Activated CD4-positive, alpha-beta T cell treated with anti-CD3 and anti-CD28 coated beads, Interleukin-10, Interleukin-2, amounts not matched to agents 100 ng/mL and 50 ng/mL, durations not matched to agents 16 hours and 8 hours (primary cell): Measurements from ENCODE around the gene CNTN2.

Experiments
- DNase-seq: peaks from one replicate; pipeline ENCODE4 v3.0.0-alpha.2; 2020

Gene CNTN2

GRCh38 chr1:205074513-205074912 is 31.5 kb downstream of the CNTN2 start:
- DNase-seq = no peak

GRCh38 chr1:205075642-205076155 is 32.7 kb downstream of the CNTN2 start:
- DNase-seq = no peak

DNA sequence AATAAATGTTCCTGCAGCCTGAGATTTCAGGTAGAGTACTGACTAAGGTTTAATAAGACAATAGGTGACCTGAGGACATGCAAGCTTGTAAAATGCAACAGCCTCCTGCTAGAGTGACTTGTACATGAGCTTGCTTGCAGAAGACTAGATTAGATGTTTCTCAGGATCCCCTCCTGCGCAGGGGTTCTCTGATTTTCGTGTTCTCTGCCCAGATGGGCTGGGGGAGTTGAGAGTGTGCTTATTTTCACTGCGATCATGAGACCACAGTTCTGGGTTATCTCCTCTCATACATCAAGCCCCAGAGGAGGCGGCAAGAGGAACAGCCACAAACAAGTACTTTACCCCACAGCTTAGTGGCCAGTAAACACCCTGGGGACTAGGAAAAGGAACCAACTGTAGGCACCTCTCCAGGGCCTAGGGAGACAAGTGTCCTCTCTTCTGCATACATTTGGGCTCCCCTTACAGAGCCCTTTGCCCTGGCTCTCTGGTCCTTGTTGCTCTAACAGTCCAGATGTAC is 33.3 kb downstream of the CNTN2 start:
- no peak for DNase-seq

DNA sequence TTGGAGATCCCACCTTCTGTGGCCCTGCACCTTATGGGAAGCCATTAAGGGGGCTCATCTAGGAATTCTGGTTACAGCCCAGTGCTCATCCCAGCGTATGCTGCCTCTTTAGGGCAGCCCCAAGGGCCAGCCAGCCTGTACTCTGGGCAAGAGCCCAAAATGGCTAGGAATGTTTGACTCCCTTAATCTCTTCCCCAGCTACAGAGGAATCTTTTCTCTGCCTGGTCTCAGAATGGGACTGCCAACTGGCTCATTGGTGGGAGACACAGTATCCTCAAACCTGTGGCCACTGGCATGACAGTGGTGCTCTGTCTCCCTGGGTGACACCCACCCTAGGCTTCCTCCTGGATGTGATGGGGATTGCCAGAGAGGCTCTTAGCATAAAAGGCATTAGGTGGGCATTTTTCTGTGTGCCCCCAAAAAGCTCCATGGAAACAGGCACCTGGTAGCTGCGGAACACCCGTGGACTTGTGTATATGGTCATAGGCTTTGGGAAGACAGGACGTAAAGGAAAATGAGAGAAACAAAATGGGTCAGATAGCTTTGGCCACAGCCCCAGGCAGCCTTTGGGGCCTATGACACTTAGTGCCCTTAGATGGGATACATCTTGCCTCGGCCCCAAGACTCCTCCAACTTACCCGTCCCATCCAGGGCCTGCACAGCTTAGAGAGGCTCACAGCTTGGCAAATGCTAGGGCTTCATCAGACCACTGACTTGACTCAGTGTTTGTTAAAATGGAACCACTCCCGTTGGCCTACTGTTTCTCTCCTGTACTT is 34.3 kb downstream of the CNTN2 start:
- DNase-seq = no peak

DNA sequence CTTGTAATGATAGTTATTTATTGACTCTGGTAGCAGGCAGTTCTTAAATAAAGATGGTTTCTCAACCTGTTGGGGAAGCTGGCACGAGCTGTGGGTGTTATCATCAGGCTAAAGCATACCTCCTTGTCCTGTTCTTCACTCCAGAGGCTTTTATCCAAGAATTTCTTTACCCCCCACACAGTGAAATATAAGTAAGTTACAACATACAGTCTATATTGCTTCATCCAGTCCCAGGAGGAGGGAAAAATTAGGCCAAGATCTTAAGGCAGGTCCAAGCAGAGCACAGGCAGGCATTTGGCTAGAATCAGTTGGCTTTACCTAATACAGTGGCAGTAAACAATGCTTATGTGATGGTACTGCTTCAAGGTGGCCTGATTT is 34.9 kb downstream of the CNTN2 start:
- no peak for DNase-seq

DNA sequence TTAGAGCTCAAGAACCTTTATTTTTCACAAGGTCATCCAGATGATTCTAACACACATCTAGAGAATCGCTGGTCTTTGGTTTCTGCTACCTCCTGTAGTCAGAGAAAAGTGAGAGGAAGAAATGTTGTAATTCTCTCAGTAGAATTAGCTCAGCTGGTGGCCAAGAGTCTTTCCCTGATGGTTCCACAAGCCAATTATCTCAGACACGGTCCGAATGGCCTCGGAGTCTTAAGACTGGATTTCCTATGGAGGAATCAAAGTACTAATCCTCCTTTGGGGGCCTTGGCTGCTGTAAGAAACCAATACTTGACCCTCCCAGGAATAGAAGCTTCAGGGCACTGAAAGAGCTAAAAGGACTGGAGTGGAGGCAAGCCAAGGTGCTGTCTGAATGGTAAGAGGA is 39.4 kb downstream of the CNTN2 start:
- DNase-seq = no peak

DNA sequence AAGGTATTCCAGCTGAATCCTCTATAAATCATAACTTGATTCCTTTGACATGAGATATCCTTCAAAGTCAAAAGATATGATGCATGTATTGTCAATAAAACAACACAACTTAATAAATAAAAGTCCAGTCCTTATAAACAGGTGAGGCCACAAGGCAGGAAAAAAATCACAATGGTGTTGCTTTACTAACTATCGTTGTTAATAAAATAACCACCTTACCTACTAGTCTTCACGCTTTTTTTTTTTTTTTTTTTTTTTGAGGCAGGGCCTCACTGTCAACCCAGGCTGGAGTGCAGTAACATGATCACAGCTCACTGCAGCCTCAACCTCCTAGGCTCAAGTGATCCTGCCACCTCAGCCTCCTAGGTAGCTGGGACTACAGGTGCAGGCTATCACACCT is 41.3 kb downstream of the CNTN2 start, which contains the start of gene TMEM81:
TMEM81 (minus strand) TSS at position 101 of the 400 bp plus-strand sequence. CDS start 140 bp downstream, outside the sequence.
- DNase-seq = no peak

- no peak for DNase-seq
Measured at GRCh38 chr1:205088341-205088740, 45.3 kb downstream of the CNTN2 start.

DNA sequence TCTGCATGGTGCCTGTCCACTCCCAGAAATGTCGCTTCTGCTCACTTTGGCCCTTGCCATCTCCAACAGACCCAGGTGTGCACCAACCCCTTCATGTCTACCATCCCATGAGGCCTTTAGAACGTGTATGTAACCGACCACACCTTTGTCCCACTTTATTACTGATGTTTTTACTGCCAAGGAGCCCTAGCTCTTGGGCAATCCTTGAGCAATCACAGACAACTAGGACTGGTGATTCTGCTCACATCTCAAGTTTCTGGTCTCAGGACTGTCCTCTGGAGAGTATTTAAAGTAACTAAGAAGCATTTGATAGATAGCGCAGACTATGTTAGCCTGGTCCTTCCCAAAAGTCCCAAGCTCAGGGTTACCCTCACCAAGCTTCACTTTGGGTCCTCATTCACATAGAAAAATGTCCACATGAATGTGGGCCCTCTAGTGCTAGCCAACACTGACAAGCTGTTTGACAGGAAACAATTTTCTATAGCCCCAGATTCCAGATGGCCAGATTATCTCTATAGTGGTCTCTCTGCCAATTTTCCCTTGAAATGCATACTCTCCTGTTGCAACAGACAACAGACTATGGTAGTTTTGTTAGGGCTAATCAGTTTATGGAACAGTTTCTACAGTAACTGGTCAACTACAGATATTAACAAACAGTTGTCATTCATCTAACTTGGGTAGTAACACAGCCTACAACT is 48.2 kb downstream of the CNTN2 start:
- no peak for DNase-seq

GRCh38 chr1:205095422-205095821 is 52.4 kb downstream of the CNTN2 start:
- DNase-seq = no peak

DNA sequence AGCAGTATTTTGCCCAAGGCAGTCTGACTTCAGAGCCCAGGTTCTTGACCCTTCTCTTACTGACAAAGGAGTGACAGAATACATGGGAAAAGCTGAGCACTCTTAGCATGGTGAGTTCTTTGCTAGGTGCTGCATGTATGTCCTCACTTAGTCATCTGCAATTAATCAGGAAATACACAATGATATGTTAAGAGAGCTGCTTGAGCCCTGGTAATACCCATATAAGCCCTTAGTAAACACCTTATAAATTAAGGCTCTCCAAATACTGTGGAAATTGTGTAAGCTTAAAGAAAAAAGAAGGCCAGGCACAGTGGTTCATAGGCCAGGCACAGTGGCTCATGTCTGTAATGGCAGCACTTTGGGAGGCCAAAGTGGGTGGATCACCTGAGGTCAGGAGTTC is 55.2 kb downstream of the CNTN2 start:
- DNase-seq = no peak

DNA sequence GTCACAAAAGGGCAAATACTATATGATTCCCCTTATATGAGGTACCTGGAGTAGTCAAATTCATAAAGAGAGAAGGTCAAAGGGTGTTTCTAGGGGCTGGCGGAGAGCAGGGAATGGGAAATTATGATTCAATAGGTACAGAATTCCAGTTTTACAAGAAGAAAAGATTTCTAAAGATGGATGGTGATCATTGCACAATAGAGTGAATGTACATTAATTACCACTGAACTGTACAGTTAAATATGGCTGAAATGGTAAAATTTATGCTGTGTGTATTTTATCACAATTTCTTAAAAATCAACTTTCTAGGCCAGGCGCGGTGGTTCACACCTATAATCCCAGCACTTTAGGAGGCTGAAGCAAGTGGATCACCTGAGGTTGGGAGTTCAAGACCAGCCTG is 59.4 kb downstream of the CNTN2 start:
- no peak for DNase-seq

DNA sequence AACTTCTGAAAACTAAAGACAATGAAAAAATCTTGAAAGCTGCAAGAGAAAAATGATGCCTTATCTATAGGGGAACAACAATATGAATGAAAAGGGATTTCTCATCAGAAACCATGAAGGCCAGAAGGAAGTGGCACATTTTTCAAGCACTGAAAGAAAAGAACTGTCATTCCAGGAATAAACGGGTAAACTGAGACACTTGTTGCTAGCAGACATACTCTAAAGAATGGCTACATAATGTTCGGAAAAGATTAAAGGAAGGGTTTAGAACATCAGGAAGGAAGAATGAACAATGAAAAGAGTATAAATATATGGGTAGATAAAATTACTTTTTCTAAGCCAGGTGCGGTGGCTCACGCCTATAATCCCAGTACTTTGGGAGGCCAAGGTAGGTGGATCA is 64.3 kb downstream of the CNTN2 start:
- DNase-seq = no peak

DNA sequence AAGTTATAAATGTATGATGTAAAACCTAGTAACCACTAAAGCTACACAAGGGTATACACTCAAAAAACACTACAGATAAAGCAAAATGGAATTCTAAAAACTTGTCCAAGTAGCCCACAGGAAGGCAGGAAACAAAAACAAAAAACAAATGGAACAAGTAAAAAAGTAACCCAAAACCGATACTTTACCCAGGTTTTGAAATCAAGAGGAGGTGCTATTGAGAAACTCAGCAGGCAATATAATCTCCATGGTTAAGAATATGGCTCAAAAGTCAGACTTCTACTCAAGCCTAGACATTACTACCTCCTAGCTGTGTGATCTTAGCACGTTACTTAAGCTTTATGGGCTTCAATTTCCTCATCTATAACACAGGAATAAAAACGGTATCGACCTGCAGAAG is 65.5 kb downstream of the CNTN2 start:
- no peak for DNase-seq

DNA sequence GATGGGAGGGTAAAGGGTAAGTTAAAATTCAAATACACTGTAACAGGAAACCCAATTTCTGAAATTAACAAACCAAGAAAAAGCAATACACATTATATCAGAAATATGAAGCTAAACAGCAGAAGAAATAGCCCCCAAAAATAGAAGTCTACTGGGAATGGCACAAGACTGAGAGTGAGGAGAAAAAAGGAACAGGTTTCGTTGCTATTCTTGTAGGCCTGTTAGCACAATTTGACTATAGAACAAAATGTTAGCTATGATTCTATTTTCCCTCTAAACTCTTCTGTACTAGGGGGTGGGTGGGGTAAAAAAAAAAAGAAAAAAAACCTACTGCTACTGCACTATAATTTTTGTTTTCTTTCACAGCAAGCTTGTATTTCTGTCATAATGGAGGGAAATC is 66.3 kb downstream of the CNTN2 start:
- DNase-seq = no peak

DNA sequence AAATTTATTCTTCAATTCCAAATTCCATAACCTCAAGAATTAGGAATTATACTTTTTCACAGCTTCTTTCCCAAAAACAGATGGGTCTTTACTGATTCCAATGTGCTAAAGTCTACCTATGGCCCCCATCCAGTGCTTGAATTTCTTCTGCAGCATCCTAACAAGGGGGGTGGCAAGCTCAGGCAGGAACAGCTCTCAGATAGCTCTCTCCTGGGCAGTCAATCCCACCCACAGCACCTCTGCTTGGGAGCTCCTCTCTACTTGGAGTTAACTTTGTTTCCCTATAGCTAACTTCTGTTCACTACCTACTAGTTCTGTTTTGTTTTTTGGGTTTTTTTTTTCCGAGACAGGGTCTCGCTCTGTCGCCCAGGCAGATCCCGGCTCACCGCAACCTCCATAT is 66.7 kb downstream of the CNTN2 start:
- DNase-seq = no peak

GRCh38 chr1:205111354-205111753 is 68.3 kb downstream of the CNTN2 start:
- DNase-seq = peak; percentile 7

- DNase-seq = no peak
Measured at GRCh38 chr1:205118752-205119151, 75.7 kb downstream of the CNTN2 start.

DNA sequence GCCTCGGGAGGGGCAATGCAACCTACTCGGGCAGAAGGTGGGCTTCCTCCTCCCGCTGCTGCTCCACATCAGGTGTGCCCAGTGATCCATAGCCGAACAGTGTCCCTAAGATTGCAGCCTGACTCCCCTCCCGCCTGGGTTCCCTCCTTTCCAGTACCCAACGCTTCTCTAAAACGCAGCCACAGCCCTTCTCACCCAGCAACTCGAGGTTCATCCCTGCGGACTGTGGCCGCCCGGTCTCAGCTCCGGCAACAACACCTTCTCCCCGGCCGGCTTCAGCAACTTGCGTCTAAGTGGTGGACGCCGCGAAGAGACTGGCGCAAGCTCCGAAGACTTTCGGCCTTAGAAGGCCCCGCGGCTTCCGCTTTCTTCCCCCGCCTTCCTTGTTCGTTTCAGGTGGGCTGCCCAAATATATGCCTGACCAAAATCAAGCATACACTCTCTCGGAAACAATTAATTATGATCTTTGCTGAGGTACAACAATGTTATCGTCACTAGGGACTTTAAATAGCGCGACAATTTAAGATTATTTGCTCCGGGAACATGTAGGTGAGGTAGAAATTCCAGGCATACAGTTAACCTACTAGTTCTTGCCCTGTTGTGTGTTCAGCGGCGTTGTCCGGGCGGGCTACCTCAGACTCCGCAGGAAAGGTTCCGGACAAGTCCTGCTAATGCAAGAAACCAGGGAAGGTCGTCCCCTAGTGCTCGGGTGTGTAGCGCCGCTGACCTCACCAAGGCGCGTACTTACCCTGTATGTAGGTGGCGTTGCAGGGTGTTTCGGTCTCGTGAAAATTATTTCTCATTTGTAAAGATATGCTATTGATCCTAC is 78.9 kb downstream of the CNTN2 start, which contains the start of gene RBBP5:
RBBP5 (minus strand) TSS at position 319 of the 829 bp plus-strand sequence; CDS start at position 214, 105 bp downstream.
- DNase-seq = peak; percentile 97

DNA sequence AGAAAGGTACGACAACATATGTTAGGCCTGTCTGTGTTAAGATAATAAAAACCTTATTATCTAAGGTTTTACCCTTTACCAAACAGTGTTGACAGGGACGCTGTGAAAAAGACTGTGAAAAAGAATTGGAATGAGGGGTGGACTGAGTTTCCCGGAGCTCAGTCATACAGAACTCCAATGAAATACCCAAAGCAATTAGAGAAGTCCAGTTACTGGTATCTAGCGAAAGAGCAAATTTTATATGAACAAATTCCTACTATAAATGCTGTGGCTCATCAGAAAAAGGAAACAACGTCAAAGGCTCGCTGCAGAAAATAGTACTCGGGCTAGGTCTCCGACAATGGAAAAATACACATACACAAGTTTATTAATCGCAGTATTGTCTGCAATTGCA is 79.5 kb downstream of the CNTN2 start:
- no peak for DNase-seq

GRCh38 chr1:205124726-205125125 is 81.7 kb downstream of the CNTN2 start:
- DNase-seq = no peak

- no peak for DNase-seq
Measured at GRCh38 chr1:205127646-205128045, 84.6 kb downstream of the CNTN2 start.
